ENCODE measurements around the gene CUBN.

- TF ChIP-seq CTCF (IDR thresholded peaks at IDR 0.05) = no peak
- no peak for TF ChIP-seq RAD21 (conservative IDR thresholded peaks at IDR 0.05 in 1 of 2, IDR thresholded peaks at IDR 0.05 in 1 of 2)
- TF ChIP-seq ESRRA (IDR thresholded peaks at IDR 0.05; ENCODE audit: borderline replicate concordance, low read length) = no peak
- no peak for TF ChIP-seq JUN (IDR thresholded peaks at IDR 0.05)
Observed at GRCh38 chr10:17086865-17087367, 42.7 kb downstream of the CUBN start.
